A549 (cell line): Measurements from ENCODE around the gene MPST. TPM values are rescaled to one million over a fixed set of nuclear protein-coding genes. Genes with fewer than 3 reads are reported as not detected.

Experiments
- ATAC-seq, 2 experiments: fragments of 200-7000 bp in 1 of 2; fragments of >200 bp in 1 of 2; cut with Nextera tagmentation in 1 of 2; cut with Tn5 transposase in 1 of 2; 3 replicates each; pipeline versions ENCODE4 v1.8.0 to v1.9.1; 2018 to 2020; ENCODE audit warnings: mild to moderate bottlenecking in 1 of 2, moderate library complexity in 1 of 2
- CTCF ChIA-PET: fragments of 300-600 bp; sonication (Branson Sonifier 250); formaldehyde crosslinking; extraction: SDS; loops from one replicate; lab custom pipeline; 2021; ENCODE audit warnings: antibody characterized with exemption, inconsistent platforms; lab: Yijun Ruan, JAX
- POLR2A ChIA-PET: fragments of 350-600 bp; formaldehyde crosslinking; extraction: SDS; loops from one replicate; lab custom pipeline; 2021; ENCODE audit warnings: antibody characterized with exemption, inconsistent platforms; lab: Yijun Ruan, JAX
- DNase-seq, 2 experiments: peaks; one replicate each; pipeline versions ENCODE4 v3.0.0 to v3.0.0-alpha.2; 2011 to 2016; ENCODE audit warnings: low read depth in 1 of 2, low spot score in 1 of 2
- FAIRE-seq: peaks from 2 replicates; lab custom pipeline; 2011; peaks lifted over from hg19 to GRCh38; lab: Jason Lieb, UNC
- H3K27ac ChIP-seq, 2 experiments: fragments of >200 bp; sonication (Bioruptor Twin); formaldehyde crosslinking; 3 replicates each; pipeline ENCODE4 v1.5.1; 2016 to 2017
- H3K4me1 ChIP-seq: fragments of >200 bp; sonication (Bioruptor Twin); formaldehyde crosslinking; 3 replicates; pipeline ENCODE4 v1.6.1; 2016
- H3K4me2 ChIP-seq: fragments of >200 bp; sonication (Bioruptor Twin); formaldehyde crosslinking; 3 replicates; pipeline ENCODE4 v1.6.1; 2016
- H3K4me3 ChIP-seq: fragments of >200 bp; sonication (Bioruptor Twin); formaldehyde crosslinking; 3 replicates; pipeline ENCODE4 v1.5.1; 2016
- H3K9me3 ChIP-seq: fragments of >200 bp; sonication (Bioruptor Twin); formaldehyde crosslinking; 3 replicates; pipeline ENCODE4 v1.6.1; 2016
- CBX8 ChIP-seq: fragments of 200-600 bp; sonication (generic); IDR thresholded peaks from 2 replicates; pipeline ENCODE4 v1.6.1; 2016
- CEBPB ChIP-seq, 2 experiments: fragments of >200 bp in 1 of 2; sonication (Bioruptor Twin) in 1 of 2; formaldehyde crosslinking in 1 of 2; IDR thresholded peaks; 2 replicates each; pipeline ENCODE4 v1.6.1; 2012 to 2016
- EHMT2 ChIP-seq: fragments of 200-600 bp; sonication (generic); IDR thresholded peaks from 2 replicates; pipeline ENCODE4 v1.6.1; 2016; ENCODE audit warnings: antibody characterized with exemption, low read depth, mild to moderate bottlenecking, moderate library complexity
- FOSL2 ChIP-seq, 2 experiments: fragments of 450-650 bp in 1 of 2; fragments of >200 bp in 1 of 2; sonication (Bioruptor Twin) in 1 of 2; formaldehyde crosslinking; IDR thresholded peaks; 2 replicates each; pipeline versions ENCODE4 v1.5.0 to v1.6.1; 2016 to 2020; ENCODE audit warnings: mild to moderate bottlenecking in 1 of 2, moderate library complexity in 1 of 2
- HDAC2 ChIP-seq: fragments of 200-600 bp; sonication (generic); IDR thresholded peaks from 2 replicates; pipeline ENCODE4 v1.6.1; 2016
- HOXB13 ChIP-seq: fragments of 250-450 bp; sonication (Bioruptor Pico); IDR thresholded peaks from 2 replicates; pipeline ENCODE4 v1.5.0; 2020; ENCODE audit warnings: low read depth, mild to moderate bottlenecking, moderate library complexity
- HOXB5 ChIP-seq: fragments of 250-450 bp; sonication (Bioruptor Pico); IDR thresholded peaks from 2 replicates; pipeline ENCODE4 v1.5.0; 2020; ENCODE audit warnings: mild to moderate bottlenecking, moderate library complexity
- KDM1A ChIP-seq: fragments of 200-600 bp; sonication (generic); IDR thresholded peaks from 2 replicates; pipeline ENCODE4 v1.6.1; 2016; ENCODE audit warnings: low read depth, mild to moderate bottlenecking
- MAZ ChIP-seq: fragments of 150-350 bp; IDR thresholded peaks from 2 replicates; pipeline ENCODE4 v1.6.1; 2014; ENCODE audit warnings: antibody characterized with exemption, low read depth, low read length, borderline replicate concordance
- NR3C1 ChIP-seq: fragments of >200 bp; sonication (Bioruptor Twin); formaldehyde crosslinking; IDR thresholded peaks from 3 replicates; pipeline ENCODE4 v1.6.1; 2017
- PHF8 ChIP-seq: fragments of 200-600 bp; sonication (generic); IDR thresholded peaks from 2 replicates; pipeline ENCODE4 v1.6.1; 2016; ENCODE audit warnings: low read depth, mild to moderate bottlenecking, antibody characterized with exemption, moderate library complexity, borderline replicate concordance
- POLR2A ChIP-seq: IDR thresholded peaks from 2 replicates; pipeline ENCODE4 v1.6.1; 2012; ENCODE audit warnings: mild to moderate bottlenecking, low read length
- RAD21 ChIP-seq, 2 experiments: fragments of >200 bp in 1 of 2; sonication (Bioruptor Twin) in 1 of 2; formaldehyde crosslinking in 1 of 2; IDR thresholded peaks in 1 of 2; conservative IDR thresholded peaks in 1 of 2; 2 replicates in 1 of 2; 3 replicates in 1 of 2; pipeline ENCODE4 v1.6.1; 2012 to 2018; ENCODE audit warnings: inconsistent platforms in 1 of 2
- SREBF2 ChIP-seq: fragments of 450-650 bp; IDR thresholded peaks from 2 replicates; pipeline ENCODE4 v1.6.1; 2014; ENCODE audit warnings: mild to moderate bottlenecking, moderate library complexity
- TFCP2L1 ChIP-seq: fragments of 250-450 bp; sonication (Bioruptor Pico); IDR thresholded peaks from 2 replicates; pipeline ENCODE4 v1.5.0; 2021; ENCODE audit warnings: mild to moderate bottlenecking
- WGBS: methylation state at CpG from one replicate; pipeline ENCODE4 v1.1.6; 2017; ENCODE audit errors: missing lambda C conversion rate; 5-methylcytosine and 5-hydroxymethylcytosine counted together
- polyA plus RNA-seq, 4 experiments: library from polyadenylated mRNA; depleted of rRNA in 3 of 4; stranded (reverse); fragments of >200 nt; fragmentation: RNase III in 1 of 4; extraction: RNeasy Plus Mini Kit Qiagen cat#74134 plus additional on column Dnase treatment in 1 of 4; gene quantifications; 2 replicates in 3 of 4; 3 replicates in 1 of 4; pipeline ENCODE4 v1.2.3, GENCODE V29; 2011 to 2017
- TF ChIP-seq, protein P1 (sequence below): fragments of >200 bp; sonication (Bioruptor Twin); formaldehyde crosslinking; IDR thresholded peaks from 3 replicates; pipeline ENCODE4 v1.5.1; 2016
- TF ChIP-seq, protein P2 (sequence below): fragments of 250-450 bp; sonication (Bioruptor Pico); IDR thresholded peaks from 2 replicates; pipeline ENCODE4 v1.5.0; 2021; ENCODE audit warnings: mild to moderate bottlenecking, moderate library complexity, borderline replicate concordance
- TF ChIP-seq, protein P3 (sequence below): IDR thresholded peaks from 2 replicates; pipeline ENCODE4 v1.6.1; 2012; ENCODE audit warnings: low read depth, borderline replicate concordance
- TF ChIP-seq, protein P4 (sequence below): IDR thresholded peaks from 2 replicates; pipeline ENCODE4 v1.6.1; 2012
- TF ChIP-seq, protein P5 (sequence below): fragments of 250-450 bp; sonication (Bioruptor Pico); IDR thresholded peaks from 2 replicates; pipeline ENCODE4 v1.5.0; 2020; ENCODE audit warnings: low read depth, mild to moderate bottlenecking, moderate library complexity
- TF ChIP-seq, protein P6 (sequence below): fragments of >200 bp; sonication (Bioruptor Twin); formaldehyde crosslinking; IDR thresholded peaks from 2 replicates; pipeline ENCODE4 v1.6.1; 2016

Gene MPST
- polyA plus RNA-seq, 2 of the 4 experiments (the other 2 are of a cell fraction): 44.2 to 63.3 TPM

DNA sequence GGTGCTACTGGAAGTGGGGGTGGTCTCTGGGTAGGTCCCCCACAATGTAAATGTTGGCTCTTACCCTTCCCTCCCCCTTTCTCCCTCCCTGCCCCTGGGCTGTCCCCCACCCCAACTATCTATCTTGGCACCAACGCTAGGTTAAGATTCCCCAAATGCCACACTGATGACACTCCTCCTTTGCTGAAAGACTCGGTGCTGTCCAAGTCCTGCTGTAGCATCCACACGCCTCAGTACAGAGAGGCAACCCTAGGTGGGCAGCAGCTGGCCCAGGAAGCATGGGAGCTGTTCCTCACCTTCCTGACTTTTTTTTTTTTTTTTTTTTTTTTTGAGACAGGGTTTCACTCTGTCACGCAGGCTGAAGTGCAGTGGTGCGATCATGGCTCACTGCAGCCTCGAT is 28.6 kb downstream of the MPST start:
- Histone ChIP-seq H3K27ac (0 out of 6 replicates have a peak overlapping the region, but pooled peaks of 1 of the 2 experiments have one; percentile 47), H3K4me2 (no peak overlapping the region), H3K4me1 (peaks cover 44% of the 10 kb centered on the region), H3K4me3 (no peak overlapping the region), H3K9me3 (no peaks in the 10 kb centered on the region)
- DNase-seq: no peak
- no peak for ATAC-seq
- POLR2A ChIA-PET: interaction anchor here (0.7 kb wide), 1 partner anchor 93 kb away, joined by 9 read pairs; no protein-coding TSS in a partner anchor
- CTCF ChIA-PET: interaction anchor here (0.6 to 9.0 kb wide), 5 partner anchors 9 to 267 kb away, joined by 3 to 79 read pairs (median 3); partner anchors contain the start of genes MPST and TST
- no peak for FAIRE-seq
- TF ChIP-seq CBX8: no peak
- TF ChIP-seq, protein P1, sequence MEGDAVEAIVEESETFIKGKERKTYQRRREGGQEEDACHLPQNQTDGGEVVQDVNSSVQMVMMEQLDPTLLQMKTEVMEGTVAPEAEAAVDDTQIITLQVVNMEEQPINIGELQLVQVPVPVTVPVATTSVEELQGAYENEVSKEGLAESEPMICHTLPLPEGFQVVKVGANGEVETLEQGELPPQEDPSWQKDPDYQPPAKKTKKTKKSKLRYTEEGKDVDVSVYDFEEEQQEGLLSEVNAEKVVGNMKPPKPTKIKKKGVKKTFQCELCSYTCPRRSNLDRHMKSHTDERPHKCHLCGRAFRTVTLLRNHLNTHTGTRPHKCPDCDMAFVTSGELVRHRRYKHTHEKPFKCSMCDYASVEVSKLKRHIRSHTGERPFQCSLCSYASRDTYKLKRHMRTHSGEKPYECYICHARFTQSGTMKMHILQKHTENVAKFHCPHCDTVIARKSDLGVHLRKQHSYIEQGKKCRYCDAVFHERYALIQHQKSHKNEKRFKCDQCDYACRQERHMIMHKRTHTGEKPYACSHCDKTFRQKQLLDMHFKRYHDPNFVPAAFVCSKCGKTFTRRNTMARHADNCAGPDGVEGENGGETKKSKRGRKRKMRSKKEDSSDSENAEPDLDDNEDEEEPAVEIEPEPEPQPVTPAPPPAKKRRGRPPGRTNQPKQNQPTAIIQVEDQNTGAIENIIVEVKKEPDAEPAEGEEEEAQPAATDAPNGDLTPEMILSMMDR: no peak
- TF ChIP-seq, protein P2, sequence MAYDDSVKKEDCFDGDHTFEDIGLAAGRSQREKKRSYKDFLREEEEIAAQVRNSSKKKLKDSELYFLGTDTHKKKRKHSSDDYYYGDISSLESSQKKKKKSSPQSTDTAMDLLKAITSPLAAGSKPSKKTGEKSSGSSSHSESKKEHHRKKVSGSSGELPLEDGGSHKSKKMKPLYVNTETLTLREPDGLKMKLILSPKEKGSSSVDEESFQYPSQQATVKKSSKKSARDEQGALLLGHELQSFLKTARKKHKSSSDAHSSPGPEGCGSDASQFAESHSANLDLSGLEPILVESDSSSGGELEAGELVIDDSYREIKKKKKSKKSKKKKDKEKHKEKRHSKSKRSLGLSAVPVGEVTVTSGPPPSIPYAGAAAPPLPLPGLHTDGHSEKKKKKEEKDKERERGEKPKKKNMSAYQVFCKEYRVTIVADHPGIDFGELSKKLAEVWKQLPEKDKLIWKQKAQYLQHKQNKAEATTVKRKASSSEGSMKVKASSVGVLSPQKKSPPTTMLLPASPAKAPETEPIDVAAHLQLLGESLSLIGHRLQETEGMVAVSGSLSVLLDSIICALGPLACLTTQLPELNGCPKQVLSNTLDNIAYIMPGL (CRISPR knock-in tag): no peak
- TF ChIP-seq HDAC2: no peak
- no peak for TF ChIP-seq NR3C1
- TF ChIP-seq, protein P3, sequence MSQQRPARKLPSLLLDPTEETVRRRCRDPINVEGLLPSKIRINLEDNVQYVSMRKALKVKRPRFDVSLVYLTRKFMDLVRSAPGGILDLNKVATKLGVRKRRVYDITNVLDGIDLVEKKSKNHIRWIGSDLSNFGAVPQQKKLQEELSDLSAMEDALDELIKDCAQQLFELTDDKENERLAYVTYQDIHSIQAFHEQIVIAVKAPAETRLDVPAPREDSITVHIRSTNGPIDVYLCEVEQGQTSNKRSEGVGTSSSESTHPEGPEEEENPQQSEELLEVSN: no peak
- TF ChIP-seq HOXB13 (CRISPR knock-in tag): no peak
- no peak for TF ChIP-seq HOXB5 (CRISPR knock-in tag)
- TF ChIP-seq, protein P4, sequence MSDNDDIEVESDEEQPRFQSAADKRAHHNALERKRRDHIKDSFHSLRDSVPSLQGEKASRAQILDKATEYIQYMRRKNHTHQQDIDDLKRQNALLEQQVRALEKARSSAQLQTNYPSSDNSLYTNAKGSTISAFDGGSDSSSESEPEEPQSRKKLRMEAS: no peak
- no peak for TF ChIP-seq TFCP2L1 (CRISPR knock-in tag)
- no peak for TF ChIP-seq SREBF2
- TF ChIP-seq MAZ: no peak
- TF ChIP-seq KDM1A: no peak
- TF ChIP-seq RAD21 (conservative IDR thresholded peaks at IDR 0.05 in 1 of 2, IDR thresholded peaks at IDR 0.05 in 1 of 2): no peak
- TF ChIP-seq, protein P5, sequence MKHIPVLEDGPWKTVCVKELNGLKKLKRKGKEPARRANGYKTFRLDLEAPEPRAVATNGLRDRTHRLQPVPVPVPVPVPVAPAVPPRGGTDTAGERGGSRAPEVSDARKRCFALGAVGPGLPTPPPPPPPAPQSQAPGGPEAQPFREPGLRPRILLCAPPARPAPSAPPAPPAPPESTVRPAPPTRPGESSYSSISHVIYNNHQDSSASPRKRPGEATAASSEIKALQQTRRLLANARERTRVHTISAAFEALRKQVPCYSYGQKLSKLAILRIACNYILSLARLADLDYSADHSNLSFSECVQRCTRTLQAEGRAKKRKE (CRISPR knock-in tag): no peak
- no peak for TF ChIP-seq PHF8
- TF ChIP-seq CEBPB (IDR thresholded peaks at IDR 0.05): no peak
- TF ChIP-seq EHMT2: no peak
- WGBS: 76% methylated on average over 5 of the region's 6 CpGs

DNA sequence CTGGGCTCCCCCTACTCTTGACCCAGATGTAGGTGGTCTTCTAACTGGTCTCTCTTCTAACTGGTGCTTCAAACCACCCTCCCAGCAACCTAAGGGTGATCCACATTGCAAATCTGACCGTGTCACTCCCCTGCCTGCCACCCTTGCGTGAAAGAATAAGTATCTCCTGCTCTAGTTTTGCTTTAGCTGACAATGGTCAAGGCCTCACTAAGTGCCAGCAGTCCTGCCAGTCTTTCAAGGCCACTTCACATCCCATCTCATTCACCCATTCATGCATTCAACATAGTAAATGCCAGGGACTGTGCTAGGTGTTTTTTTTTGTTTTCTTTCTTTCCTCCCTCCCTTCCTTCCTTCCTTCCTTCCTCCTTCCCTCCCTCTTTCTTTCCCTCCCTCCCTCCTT is 29.7 kb downstream of the MPST start:
- H3K4me1 ChIP-seq: peaks cover 33% of the 10 kb centered on the region
- FAIRE-seq (no peak), DNase-seq (no peak), ATAC-seq (no peak)
- POLR2A ChIA-PET: no interaction called here
- CTCF ChIA-PET: no interaction called here
- no peak overlapping the region for H3K4me2 ChIP-seq
- TF ChIP-seq PHF8: no peak
- TF ChIP-seq POLR2A: no peak
- TF ChIP-seq, protein P6, sequence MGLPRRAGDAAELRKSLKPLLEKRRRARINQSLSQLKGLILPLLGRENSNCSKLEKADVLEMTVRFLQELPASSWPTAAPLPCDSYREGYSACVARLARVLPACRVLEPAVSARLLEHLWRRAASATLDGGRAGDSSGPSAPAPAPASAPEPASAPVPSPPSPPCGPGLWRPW: no peak
- TF ChIP-seq EHMT2: no peak
- TF ChIP-seq TFCP2L1 (CRISPR knock-in tag): no peak
- no peak for TF ChIP-seq FOSL2 (IDR thresholded peaks at IDR 0.05)
- TF ChIP-seq FOSL2 (CRISPR knock-in tag; IDR thresholded peaks at IDR 0.05): no peak
- no peak overlapping the region for H3K4me3 ChIP-seq
- H3K27ac ChIP-seq: no peak overlapping the region
- H3K9me3 ChIP-seq: no peaks in the 10 kb centered on the region
- WGBS: 88% methylated on average over 2 of the region's 2 CpGs
